Measurements from ENCODE around the gene ARHGEF1.
A peak's percentile ranks its signal among the peaks of the same experiment; 100 is the strongest.
"Not testable (repeated sequence)": the region's sequence is repeated elsewhere in the genome, so short reads cannot be mapped to it uniquely, and the experiment has no call there.

Gene ARHGEF1

DNA sequence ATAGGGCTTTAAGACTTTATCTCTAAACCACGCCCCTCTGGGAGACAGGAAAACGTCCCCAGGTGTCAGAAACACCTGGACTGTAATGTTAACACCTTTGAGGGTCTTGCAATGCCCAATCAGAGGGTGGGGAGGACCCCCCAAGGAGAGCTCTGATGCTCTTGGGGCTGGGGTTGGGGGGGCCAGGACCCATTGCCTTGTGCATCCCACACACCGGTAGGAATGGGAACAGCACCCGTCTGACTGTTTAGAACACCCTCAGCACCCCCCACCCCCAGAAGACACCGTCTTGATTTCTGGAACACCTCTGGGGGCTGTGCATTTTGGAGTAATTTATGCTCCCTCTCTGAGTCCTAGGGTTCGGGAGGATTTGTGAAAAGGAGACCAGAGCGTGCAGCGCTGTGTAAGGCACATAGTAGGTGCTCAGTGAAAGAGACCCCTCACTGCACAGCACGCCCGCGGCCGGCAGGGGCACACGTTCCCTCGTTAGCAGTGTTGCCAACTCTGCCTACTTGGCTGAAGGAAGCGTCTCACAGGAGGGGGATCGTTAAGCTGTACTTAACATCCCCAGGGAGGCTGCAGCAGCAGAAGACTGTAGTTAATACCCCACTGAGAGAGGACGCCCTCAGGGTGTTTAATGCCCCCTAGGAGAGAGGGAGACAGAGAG, 48.1 kb downstream of the ARHGEF1 start:
- DNase-seq (ENCODE audit: low read depth in 2 of 2): no peak

DNA sequence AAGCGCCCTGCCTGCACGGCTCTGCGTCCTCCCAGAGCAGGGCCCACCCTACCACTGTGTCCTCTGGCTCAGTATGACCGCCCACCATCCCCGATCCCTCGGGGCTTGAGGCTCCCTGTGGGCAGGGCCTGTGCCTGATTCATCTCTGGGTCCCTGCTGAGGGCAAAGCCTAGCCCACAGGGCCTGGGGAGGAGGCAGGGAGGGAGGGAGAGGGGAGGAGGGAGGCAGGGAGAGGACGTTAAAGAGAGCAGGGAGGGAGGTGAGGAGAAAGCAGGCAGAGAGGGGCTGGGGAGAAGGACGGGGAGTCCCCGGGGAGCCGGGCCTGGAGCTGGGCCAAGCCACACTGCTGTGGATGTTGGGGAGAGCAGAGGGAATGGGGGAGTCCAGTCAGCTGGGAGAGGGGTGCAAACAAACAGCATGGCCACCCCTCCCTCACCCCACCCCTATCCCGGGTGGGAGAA, 49.3 kb downstream of the ARHGEF1 start:
- DNase-seq (ENCODE audit: low read depth in 2 of 2): no peak

DNA sequence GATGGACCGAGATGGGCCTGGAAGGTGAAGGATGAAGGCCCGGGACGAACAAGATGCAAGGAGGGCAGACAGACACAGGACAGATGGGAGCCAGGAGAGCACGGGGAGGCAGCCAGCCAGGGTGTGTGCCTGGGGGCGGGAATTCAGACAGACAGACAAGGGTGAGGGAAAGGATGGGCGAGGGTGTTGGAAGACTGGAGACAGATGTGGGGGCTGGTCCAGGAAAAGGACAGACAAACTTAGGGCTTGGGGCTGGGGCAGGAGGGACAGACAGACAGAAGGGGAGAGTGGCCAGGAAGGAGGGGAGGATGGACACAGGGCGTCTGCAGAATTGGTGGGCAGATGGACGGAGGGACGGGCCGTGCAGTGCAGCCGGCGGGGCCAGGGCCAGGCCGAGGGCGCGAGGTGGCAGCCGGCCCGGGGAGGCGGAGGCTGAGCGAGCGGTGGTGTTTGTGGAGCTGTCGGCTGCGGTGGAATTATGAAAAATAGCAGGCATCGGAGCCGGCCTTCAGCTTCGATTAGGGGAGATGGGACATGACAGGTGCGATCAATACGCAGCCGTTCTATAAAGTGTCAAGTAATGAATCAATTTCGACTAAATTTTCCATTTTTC, 49.8 kb downstream of the ARHGEF1 start:
- DNase-seq (ENCODE audit: low read depth in 2 of 2): no peak

DNA sequence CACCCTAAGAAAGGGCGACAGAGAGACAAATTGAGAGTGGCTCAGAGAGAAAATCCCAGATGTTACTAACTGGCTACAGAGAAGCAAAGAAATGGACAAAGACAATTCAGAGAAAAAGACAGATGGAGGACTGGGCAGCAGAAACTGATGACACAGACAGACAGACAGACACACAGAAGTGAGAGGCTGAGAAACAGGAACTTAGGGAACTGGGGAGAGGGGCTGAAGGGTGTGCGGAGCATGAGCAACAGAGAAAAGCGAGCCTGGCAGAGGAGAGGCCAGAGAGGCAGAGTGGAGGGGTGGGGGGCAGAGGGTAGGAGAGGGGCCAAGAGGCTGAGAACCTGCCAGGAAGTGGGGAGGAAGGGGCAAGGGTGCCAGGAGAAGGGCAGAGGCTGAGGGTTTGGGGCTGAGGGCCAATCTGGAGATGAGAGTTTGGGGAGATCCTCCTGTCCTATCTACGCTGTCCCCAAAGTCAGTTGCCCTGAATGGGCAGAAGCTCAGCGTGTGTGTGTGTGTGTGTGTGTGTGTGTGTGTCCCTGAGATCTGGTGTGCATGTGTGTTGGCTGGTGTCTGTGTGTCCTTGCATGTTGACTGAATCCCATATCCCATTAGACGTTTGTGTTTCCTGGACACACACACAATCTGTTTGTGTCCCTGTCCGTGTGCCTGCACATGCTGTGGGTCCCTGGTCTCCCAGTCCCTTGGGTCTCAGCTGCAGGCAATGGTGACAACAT, 50.9 kb downstream of the ARHGEF1 start:
- DNase-seq (ENCODE audit: low read depth in 2 of 2): no peak

DNA sequence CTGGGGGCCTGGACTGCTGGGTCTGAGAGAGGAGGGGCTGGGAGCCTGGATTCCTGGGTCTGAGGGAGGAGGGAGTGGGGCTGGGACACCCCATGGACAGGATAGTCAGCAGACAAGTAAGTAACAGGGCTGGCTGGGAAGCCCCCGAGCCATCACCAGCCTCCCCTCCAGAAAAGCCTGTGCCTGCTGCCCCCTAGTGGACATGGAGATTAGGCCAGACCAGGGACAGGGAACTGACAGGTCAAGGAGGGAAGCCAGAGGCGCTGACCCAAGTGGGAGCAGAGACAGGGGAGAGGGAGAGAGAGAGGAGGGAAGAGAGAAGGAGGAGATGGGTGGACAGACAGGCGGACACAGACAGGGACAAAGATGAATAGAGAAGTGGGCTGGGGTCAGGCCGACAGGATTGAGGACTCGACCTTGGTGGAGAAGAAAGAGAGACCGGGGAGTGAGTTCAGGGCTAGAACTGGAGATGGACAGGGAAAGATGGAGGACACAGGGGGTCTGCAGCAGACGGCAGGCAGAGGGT, 51.9 kb downstream of the ARHGEF1 start:
- peak in 1 of 2 donors; percentile 56 for DNase-seq (ENCODE audit: low read depth in 2 of 2)

DNA sequence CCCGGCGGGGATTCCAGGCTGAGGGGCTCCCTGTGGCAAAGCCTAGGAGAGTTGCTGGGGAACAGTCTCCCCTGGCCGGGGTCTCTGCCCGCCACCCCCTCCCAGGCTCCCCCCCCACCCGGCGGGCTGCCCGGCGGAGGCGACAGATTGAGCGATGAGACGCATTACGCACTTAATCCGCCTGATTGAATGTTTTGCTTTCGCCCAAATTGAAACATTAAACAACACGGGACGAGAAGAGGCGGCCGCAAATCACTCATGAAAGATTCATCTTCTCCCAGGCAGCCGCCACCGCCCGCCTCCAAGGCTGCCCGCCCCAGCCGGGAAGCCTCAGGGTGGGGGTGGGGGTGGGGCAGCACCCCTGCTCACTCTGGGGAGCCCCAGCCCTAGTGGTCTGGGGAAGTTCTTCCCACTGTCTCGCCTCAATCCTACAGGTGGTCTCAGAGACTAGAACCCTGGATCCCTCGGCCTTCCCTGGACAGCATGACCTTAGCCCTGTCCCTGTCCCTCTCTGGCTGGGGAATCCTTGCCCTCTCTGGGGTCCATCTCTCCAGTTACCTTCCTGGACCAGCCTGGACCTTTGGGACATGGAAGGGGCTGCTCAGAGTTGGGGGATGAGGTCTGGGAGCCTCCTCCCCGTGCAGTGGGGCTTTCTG, 52.9 kb downstream of the ARHGEF1 start:
- no peak for DNase-seq (ENCODE audit: low read depth in 2 of 2)

DNA sequence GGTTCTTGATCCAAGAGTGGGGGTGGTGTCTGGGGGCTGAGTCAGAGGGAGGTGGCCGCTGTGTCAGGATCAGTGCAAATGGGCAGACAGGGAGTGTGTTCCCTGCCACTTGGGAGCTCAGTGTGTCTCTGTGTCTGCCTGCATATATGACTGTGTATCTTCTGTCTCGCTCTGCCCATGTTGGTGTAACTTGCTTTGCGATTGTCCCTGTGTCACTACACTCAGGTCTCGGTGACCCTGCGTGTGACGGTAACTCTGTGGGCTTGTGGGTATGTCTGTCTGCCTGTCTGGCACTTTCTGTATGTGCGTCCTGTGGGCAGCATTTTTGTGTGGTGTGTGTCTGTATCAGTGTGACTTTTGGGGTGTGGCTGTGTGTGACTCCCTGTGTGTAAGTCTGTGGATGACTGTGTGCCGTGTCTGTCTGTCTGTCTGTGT, 53.4 kb downstream of the ARHGEF1 start:
- DNase-seq (ENCODE audit: low read depth in 2 of 2): no peak

DNA sequence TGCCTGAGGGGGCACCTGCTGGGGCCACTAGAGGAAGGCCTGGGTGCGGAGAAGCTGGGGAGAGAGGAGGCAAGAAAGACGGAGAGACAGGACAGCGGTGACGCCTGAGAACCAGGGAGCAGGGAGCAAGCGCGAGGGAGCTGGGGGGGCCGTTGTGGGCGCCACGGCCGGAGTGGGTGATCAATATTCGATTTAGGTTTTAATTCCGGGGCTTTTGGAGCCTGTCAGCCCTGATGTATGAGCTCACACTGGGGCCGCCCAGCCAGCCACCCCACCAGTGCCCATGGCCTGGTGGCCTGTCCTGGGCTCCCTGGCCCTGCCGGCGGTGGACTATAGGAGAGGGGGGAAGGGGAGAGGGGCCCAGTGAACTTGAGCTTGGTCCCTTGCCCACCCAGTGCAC, 54.0 kb downstream of the ARHGEF1 start:
- DNase-seq (ENCODE audit: low read depth in 2 of 2): no peak

DNA sequence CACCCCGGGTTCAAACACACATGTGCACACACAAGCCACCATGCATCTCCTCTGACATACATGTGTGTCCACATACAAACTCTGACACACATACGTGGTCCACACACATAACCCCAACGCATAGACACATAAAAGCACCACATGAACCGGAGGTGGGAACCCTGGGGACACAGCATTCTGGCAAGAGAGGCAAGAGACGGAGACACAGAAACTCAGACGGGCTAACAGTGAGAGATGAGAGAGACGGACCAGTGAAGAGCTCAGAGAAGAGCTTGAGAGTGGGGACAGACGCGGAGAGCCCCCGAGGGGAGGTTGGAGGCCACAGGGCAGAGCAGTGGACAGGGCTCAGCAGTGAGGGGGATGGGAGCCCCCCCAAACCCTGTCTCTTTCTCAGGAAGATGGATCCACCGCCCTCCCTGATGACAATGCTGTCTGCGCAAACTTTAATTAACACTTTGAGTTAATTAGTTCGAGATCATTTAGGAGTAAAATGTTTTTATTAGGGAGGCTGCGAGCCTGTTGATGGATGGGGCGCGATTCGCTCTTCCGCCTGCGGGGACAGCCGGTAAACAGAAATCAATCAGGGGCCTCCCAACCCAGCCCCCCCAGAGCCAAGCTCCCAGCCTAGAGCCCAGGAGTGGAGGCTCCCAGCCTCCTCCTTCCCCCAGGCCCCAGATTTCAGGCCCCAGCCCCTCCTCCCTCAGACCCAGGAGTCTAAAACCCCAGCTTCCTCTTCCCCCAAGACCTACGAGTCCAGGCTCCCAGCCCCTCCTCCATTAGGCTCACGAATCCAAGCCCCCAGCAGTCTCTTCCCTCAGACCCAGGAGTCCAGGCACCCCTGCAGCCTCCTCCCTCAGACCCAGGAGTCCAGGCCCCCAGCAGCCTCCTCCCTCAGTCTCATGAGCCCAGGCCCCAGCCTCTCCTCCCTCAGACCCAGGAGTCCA, 54.8 kb downstream of the ARHGEF1 start:
- DNase-seq (ENCODE audit: low read depth in 2 of 2): no peak

DNA sequence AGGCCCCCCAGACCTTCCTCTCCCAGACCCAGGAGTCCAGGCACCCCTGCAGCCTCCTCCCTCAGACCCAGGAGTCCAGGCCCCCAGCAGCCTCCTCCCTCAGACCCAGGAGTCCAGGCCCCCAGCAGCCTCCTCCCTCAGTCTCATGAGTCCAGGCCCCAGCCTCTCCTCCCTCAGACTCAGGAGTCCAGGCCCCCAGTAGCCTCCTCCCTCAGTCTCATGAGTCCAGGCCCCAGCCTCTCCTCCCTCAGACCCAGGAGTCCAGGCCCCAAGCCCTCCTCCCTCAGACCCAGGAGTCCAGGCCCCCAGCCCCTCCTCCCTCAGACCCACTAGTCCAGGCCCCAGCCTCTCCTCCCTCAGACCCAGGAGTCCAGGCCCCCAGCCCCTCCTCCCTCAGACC, 56.2 kb downstream of the ARHGEF1 start:
- DNase-seq (ENCODE audit: low read depth in 2 of 2): not testable (repeated sequence)

DNA sequence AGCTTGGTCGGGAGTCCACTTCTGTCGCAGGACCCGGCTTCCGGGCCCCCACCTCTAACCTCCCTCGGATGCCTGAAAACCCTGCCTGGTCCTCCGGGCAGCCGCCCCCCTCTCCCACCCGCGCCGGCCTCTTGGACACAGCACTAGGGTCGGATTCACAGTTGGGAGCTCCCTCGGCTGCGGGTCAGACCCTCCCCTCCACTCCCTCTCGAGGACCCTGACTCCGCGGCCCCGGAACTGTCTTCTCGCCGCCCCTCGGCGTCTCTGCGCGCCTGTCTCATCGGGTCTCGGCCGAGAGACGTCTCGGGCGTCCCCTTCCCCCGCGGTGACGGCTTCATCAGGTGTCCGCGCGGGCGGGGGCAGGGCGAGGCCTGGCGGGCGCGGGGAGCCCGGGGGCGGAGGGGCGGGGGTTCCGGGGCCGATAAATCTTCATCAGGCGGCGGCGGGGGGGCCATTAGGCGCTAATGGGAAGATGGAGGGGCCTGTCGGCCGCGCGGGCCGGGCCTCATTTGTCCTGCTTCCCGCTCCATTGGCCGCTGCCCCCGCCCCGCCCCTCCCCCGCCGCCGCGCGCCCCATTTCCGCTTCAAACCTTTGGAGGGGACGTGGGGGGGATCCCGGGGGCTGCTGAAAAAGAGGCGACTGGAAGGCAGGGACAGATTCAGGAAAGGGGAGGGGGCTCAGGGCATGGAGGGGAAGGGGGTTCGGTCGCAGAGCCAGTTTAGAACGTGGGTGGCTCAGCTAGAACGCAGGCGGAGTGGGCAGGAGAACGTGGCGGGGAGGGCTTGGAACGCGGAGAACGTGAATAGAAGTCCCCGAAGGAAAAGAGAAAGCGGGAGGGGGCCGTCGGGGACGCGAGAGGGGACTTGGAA, 57.1 kb downstream of the ARHGEF1 start:
- peak in 1 of 2 donors; percentile 35 for DNase-seq (ENCODE audit: low read depth in 2 of 2)

DNA sequence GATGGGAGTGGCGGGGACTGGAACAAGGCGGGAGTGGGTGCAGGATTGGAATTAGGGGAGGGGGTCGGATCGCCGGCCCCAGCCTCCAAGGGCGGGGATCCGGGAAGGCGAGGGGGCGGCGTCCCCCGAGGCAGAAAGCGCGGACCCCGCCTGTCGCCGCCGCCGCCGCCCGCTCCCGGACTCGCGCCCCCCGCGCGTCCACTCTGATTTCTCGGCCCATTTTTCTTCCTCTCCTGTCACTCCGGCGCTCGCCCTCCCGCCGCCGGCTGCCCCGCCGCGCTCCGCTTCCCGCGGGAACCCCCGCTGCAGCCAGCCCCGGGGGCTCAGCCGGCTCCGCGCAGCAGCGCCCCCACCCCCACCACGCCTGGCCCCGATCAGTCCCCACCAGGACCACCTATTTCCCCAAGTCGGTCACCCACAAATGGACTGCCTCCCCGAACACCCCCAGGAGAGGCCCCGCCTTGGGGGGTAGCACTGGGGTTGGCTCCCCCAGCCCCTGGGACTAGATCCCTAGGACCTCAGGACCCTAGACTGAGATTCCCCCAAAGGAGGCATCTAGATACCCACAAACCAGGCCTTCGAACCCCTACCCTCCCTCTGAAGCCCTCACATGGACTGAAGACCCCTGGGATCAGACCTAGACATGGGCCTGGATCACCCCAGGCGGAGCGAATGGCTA, 57.9 kb downstream of the ARHGEF1 start:
- no peak for DNase-seq (ENCODE audit: low read depth in 2 of 2)

DNA sequence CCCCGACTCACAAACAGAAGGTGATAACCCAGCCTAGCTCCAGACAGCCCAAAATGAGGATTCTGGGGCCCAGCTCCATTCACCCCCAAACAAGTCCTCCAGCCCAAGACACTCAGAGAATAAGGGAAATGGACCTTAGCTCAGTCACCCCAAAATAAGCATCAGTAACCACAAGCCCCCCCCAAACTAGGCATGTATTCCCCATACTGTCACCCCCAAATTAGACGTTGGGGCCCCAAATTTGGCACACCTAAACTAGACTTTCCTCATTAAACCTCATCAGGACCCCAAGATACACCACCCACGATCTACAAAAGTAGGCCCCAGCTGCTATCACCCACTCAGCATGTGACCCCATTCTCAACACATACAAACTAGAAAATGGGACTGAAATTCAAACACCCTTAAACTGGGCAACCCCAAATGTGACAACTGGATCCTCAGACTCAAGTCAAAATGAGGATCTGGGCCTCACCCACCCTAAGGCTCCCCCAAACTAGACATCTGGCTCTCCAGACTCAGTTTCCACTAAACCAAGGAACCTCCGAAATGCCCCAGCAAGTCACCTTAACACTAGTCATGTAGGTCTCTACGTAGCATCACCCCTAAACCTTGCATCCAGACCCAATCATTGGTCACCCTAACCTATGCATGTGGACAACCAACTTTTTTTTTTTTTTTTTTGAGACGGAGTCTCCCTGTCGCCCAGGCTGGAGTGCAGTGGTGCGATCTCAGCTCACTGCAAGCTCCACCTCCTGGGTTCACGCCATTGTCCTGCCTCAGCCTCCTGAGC, 58.6 kb downstream of the ARHGEF1 start:
- no peak for DNase-seq (ENCODE audit: low read depth in 2 of 2)

DNA sequence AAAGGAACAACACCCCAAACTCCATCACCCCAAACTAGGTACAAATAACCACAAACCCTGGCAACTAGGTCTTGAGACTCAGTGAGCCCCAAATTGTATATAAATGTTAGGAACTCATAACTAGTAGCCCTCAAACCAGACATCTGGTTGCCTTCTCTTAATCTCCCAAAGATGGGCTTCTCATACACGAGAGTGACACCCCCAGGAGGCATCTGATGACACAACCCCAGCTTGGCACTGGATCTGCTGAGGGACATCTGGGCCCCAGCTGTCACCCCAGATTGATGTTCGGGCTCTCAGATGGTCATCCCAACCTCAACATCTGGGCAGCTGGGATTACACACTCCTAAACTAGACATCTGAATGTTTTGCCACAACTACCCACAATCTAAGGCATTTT, 61.4 kb downstream of the ARHGEF1 start:
- DNase-seq (ENCODE audit: low read depth in 2 of 2): no peak

DNA sequence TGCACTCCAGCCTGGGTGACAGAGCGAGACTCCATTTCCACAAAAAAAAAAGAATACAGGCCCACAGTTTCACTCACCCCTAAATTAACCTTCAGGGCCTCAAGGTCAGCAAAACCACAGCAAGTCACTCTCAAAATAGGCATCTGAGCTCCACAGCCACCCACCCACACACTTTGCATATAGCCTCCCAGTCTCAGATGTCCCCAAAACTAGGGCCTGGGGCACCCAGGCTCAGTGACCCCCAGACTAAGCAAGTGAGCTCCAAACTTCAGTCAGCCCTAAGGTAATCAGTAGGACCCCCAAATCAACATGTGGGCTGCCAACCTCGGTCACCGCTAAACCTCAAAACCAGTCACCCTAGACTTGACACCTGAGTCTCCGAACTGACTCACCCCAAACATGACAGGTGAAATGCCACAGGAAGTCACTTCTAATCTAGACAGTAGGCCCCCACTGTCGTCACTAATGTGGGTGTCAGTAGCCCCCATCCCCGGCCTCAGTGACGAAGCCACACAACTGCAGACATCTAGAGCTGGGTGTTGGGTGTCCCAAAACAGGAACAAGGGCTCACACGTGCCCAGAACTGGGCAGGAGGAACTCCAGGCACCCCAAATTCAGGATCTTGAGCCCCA, 62.3 kb downstream of the ARHGEF1 start:
- DNase-seq (ENCODE audit: low read depth in 2 of 2): peak; percentile 79 to 89

DNA sequence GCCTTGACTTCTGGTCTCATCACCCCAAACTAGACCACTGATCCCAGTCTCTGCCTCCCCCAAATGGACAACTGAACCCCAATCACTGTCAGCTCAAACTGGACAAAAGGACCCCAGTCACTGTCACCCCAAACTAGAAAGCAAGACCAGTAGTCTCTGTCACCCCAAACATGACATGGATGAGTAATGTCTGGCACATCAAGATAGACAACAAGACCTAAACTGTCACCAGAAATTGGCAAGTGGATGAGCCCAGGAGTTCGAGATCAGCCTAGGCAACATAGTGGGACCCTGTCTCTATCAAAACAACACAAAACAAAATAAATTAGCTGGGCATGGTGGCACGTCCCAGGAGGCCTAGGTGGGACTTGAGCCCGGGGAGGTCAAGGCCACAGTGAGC, 64.1 kb downstream of the ARHGEF1 start:
- no peak for DNase-seq (ENCODE audit: low read depth in 2 of 2)

DNA sequence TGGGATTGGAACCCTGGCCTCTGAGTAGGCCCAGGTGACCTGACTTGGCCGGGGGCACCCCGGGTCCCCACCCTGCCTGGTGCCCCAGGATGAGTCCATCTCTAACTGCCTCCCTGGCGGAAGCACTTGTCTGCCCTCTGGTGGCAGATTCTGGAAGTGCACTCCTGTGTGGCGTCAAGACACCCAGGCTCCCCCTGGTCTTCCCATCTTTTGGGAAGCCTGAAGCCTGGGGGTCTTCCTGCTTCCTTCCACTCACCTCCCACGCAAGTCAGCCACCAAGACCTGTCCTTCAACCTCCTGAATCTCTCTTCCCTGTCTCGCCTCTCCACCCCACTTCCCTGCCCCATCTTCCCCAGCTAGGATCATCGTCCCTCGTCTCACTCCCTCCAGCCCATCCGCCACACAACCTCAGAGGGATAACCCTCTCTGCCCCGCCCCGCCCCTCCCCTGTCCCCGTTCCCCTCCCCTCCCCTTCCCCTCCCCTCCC, 68.7 kb downstream of the ARHGEF1 start:
- DNase-seq (ENCODE audit: low read depth in 2 of 2): peak; percentile 61 to 71

DNA sequence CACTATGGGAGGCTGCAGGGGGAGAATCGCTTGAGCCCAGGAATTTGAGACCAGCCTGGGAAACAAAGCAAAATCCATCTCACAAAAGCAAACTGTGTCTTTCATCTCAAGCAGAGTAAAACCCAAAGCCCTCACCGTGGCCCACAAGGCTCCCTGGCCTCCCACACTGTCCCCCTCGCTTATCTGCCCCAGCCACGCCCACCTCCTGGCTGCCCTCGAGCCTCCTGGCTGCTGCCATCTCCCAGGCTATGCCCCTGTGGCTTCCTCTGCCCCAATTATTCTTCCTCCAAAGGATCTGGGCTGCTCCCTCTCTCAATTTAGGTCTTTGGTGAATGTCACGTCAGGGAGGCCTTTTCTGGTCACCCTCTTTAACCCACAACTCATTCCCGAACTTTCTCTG, 72.5 kb downstream of the ARHGEF1 start:
- no peak for DNase-seq (ENCODE audit: low read depth in 2 of 2)

Data from stimulated activated CD8-positive, alpha-beta memory T cell treated with anti-CD3 and anti-CD28 coated beads, Interleukin-15, amount 100 ng/mL, for 4 hours (primary cell).